Measurements from ENCODE around the gene IRX6. TPM values are rescaled to one million over a fixed set of nuclear protein-coding genes. Genes with fewer than 3 reads are reported as not detected.

The IRX6 gene
- total RNA-seq, 1 donor from 2014 or later, result 0.82 TPM

DNA sequence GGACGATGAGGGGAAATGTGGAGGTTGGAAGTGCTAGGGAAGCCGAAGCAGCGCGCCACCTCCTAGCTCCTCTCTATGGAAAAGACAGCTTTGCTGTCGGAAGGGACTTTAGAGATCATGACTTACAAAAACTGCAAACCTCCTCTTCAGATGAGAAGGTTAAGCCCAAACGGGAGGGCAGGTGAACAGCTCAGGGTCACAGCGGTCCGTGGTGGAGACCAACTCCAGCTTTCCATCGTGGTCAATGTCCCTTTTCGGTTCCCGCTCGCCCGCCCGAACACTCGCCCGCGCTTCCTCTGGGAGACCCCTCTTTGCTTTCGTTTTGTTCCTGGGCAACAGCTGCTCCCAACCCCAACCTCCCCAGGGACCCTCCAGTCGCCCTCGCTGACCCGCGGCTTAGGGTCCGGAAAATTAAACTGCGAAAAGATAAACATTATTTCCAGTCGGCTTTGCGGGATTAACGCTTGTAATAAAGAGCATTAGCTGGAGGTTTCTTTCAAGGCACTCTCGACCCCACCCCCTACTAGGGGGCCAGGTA, 7.7 kb downstream of the IRX6 start:
- Mint-ChIP-seq H3K9me3 (ENCODE audit: unreplicated experiment) (no peaks in the 10 kb centered on the region), H3K27ac (ENCODE audit: unreplicated experiment) (no peak overlapping the region), H3K4me1 (ENCODE audit: unreplicated experiment) (peaks cover 51% of the 10 kb centered on the region), H3K27me3 (ENCODE audit: unreplicated experiment) (peaks cover 17% of the 10 kb centered on the region), H3K4me3 (ENCODE audit: unreplicated experiment) (peak overlapping the region; percentile 87), H3K36me3 (ENCODE audit: low read depth, unreplicated experiment) (no peaks in the 10 kb centered on the region)
- no peak for DNase-seq (ENCODE audit: low spot score)
- no peak for TF ChIP-seq CTCF (IDR thresholded peaks at IDR 0.05; ENCODE audit: unreplicated experiment)

- Mint-ChIP-seq H3K9me3 (ENCODE audit: unreplicated experiment) (no peaks in the 10 kb centered on the region), H3K27me3 (ENCODE audit: unreplicated experiment) (peaks cover 15% of the 10 kb centered on the region), H3K4me1 (ENCODE audit: unreplicated experiment) (peaks cover 34% of the 10 kb centered on the region), H3K36me3 (ENCODE audit: low read depth, unreplicated experiment) (no peaks in the 10 kb centered on the region), H3K27ac (ENCODE audit: unreplicated experiment) (no peak overlapping the region), H3K4me3 (ENCODE audit: unreplicated experiment) (no peak overlapping the region)
- DNase-seq (ENCODE audit: low spot score), result no peak
- TF ChIP-seq CTCF (IDR thresholded peaks at IDR 0.05; ENCODE audit: unreplicated experiment), result no peak
Measured at GRCh38 chr16:55333684-55334083, 9.7 kb downstream of the IRX6 start.

- no peak for DNase-seq (ENCODE audit: low spot score)
- no peak for TF ChIP-seq CTCF (IDR thresholded peaks at IDR 0.05; ENCODE audit: unreplicated experiment)
- H3K27me3 Mint-ChIP-seq (ENCODE audit: unreplicated experiment), result peaks cover 2% of the 10 kb centered on the region
- no peaks in the 10 kb centered on the region for H3K4me1 Mint-ChIP-seq (ENCODE audit: unreplicated experiment)
- H3K4me3 Mint-ChIP-seq (ENCODE audit: unreplicated experiment), result no peak overlapping the region
- no peaks in the 10 kb centered on the region for H3K36me3 Mint-ChIP-seq (ENCODE audit: low read depth, unreplicated experiment)
- H3K27ac Mint-ChIP-seq (ENCODE audit: unreplicated experiment), result no peak overlapping the region
- no peaks in the 10 kb centered on the region for H3K9me3 Mint-ChIP-seq (ENCODE audit: unreplicated experiment)
Measured at GRCh38 chr16:55338646-55339045, 14.6 kb downstream of the IRX6 start.

DNA sequence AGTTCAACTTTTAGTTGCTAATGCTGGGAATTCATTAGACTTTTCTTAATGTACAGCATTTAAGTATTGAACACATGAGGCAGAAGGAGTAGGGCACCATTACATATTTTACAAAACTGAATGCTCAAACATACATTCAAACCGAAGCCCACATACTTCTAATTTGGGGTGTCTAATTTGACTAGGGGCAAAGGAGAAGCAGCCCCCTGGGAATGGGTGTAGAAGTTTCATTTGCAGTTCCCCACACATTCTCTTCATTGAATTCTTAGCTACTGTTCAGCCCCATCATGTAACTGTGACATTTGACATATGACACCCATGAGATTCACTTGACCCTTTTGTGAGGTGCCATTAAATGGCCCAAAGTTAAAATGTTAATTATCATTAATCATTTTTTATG, 16.4 kb downstream of the IRX6 start:
- DNase-seq (ENCODE audit: low spot score), result no peak
- H3K9me3 Mint-ChIP-seq (ENCODE audit: unreplicated experiment), result no peaks in the 10 kb centered on the region
- no peak overlapping the region for H3K4me3 Mint-ChIP-seq (ENCODE audit: unreplicated experiment)
- H3K27ac Mint-ChIP-seq (ENCODE audit: unreplicated experiment), result no peak overlapping the region
- no peaks in the 10 kb centered on the region for H3K4me1 Mint-ChIP-seq (ENCODE audit: unreplicated experiment)
- TF ChIP-seq CTCF (IDR thresholded peaks at IDR 0.05; ENCODE audit: unreplicated experiment), result no peak
- no peaks in the 10 kb centered on the region for H3K36me3 Mint-ChIP-seq (ENCODE audit: low read depth, unreplicated experiment)
- no peaks in the 10 kb centered on the region for H3K27me3 Mint-ChIP-seq (ENCODE audit: unreplicated experiment)

DNA sequence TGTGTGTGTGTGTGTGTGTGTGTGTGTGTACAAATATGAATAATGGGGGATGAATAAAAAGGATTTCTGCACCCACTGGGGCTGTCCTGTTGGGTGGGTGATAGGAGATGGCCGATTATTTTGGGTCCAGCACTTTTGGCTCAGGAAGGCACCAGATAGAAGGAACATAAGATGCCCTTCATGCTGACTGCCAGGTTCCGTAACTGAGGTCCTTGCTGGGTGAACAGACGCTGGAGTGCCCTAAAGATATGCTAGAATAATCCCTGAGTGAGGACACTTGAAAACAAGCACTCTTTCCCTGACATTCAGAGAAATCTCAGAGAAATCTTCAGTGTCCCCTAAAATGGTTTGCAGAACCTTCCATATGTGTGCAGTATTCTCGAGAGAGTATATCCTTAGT, 17.7 kb downstream of the IRX6 start:
- TF ChIP-seq CTCF (IDR thresholded peaks at IDR 0.05; ENCODE audit: unreplicated experiment), result no peak
- Mint-ChIP-seq H3K9me3 (ENCODE audit: unreplicated experiment) (no peaks in the 10 kb centered on the region), H3K27ac (ENCODE audit: unreplicated experiment) (no peak overlapping the region), H3K36me3 (ENCODE audit: low read depth, unreplicated experiment) (no peaks in the 10 kb centered on the region), H3K27me3 (ENCODE audit: unreplicated experiment) (no peaks in the 10 kb centered on the region), H3K4me3 (ENCODE audit: unreplicated experiment) (no peak overlapping the region), H3K4me1 (ENCODE audit: unreplicated experiment) (no peaks in the 10 kb centered on the region)
- DNase-seq (ENCODE audit: low spot score), result no peak

All from endothelial cell (in vitro differentiated cells).